SK-N-SH (cell line): ENCODE measurements around the gene LPP. TPM values are rescaled to one million over a fixed set of nuclear protein-coding genes. Genes with fewer than 3 reads are reported as not detected.

Source experiments
- CTCF ChIA-PET: fragments of 300-600, 350-600 bp; formaldehyde crosslinking; extraction: SDS; loops from one replicate; lab custom pipeline; 2021; lab: Yijun Ruan, JAX
- POLR2A ChIA-PET: fragments of 350-600 bp; sonication (Branson Sonifier 250); formaldehyde crosslinking; extraction: SDS; loops from one replicate; lab custom pipeline; 2020; ENCODE audit warnings: antibody characterized with exemption, inconsistent platforms; lab: Yijun Ruan, JAX
- DNase-seq: peaks from one replicate; pipeline ENCODE4 v3.0.0; 2012
- H2AFZ ChIP-seq: fragments of 200-600 bp; sonication (generic); 2 replicates; pipeline ENCODE4 v1.8.1; 2016; ENCODE audit warnings: antibody characterized with exemption, mild to moderate bottlenecking, low read depth
- H3F3A ChIP-seq: fragments of 200-600 bp; sonication (generic); replicated peaks from 2 replicates; pipeline ENCODE3; 2016; ENCODE audit warnings: antibody characterized with exemption, mild to moderate bottlenecking; ENCODE audit not compliant: insufficient read depth
- H3K27ac ChIP-seq, 2 experiments: fragments of 200-500 bp in 1 of 2; fragments of 200-600 bp in 1 of 2; sonication (Bioruptor generic) in 1 of 2; sonication (generic), shearing (Covaris generic) in 1 of 2; 2 replicates each; pipeline versions ENCODE4 v1.5.1 to v1.6.1; 2014 to 2016; ENCODE audit warnings: low read depth in 2 of 2, inconsistent platforms in 1 of 2, low read length in 1 of 2, mild to moderate bottlenecking in 1 of 2, mixed read lengths in 1 of 2
- H3K27me3 ChIP-seq: fragments of 200-600 bp; sonication (generic), shearing (Covaris generic); 2 replicates; pipeline ENCODE4 v1.6.1; 2016; ENCODE audit warnings: mixed run types; ENCODE audit not compliant: insufficient read depth
- H3K36me3 ChIP-seq, 2 experiments: fragments of 200-500 bp in 1 of 2; fragments of 200-600 bp in 1 of 2; sonication (Bioruptor generic) in 1 of 2; sonication (generic) in 1 of 2; replicated peaks in 1 of 2; 2 replicates each; pipeline versions ENCODE3 to v1.5.1; 2014 to 2016; ENCODE audit warnings: low read length in 1 of 2, mild to moderate bottlenecking in 1 of 2; ENCODE audit not compliant: insufficient read depth in 2 of 2, control insufficient read depth in 1 of 2
- H3K4me1 ChIP-seq, 2 experiments: fragments of 200-500 bp in 1 of 2; fragments of 200-600 bp in 1 of 2; sonication (Bioruptor generic) in 1 of 2; sonication (generic), shearing (Covaris generic) in 1 of 2; 2 replicates each; pipeline versions ENCODE4 v1.5.1 to v1.6.1; 2014 to 2016; ENCODE audit warnings: low read depth in 1 of 2, low read length in 1 of 2, mixed run types in 1 of 2; ENCODE audit not compliant: insufficient read depth in 2 of 2, control insufficient read depth in 1 of 2
- H3K4me2 ChIP-seq: fragments of 200-600 bp; sonication (generic), shearing (Covaris generic); 2 replicates; pipeline ENCODE4 v1.6.1; 2017; ENCODE audit warnings: mixed run types
- H3K4me3 ChIP-seq, 2 experiments: fragments of 200-500 bp in 1 of 2; fragments of 200-600 bp in 1 of 2; sonication (Bioruptor generic) in 1 of 2; sonication (generic), shearing (Covaris generic) in 1 of 2; 2 replicates each; pipeline versions ENCODE4 v1.5.1 to v1.8.1; 2014 to 2016; ENCODE audit warnings: low read depth in 2 of 2, inconsistent platforms in 1 of 2, low read length in 1 of 2, mild to moderate bottlenecking in 1 of 2, mixed read lengths in 1 of 2, moderate library complexity in 1 of 2
- H3K79me2 ChIP-seq: fragments of 200-600 bp; sonication (generic); 2 replicates; pipeline ENCODE4 v1.8.1; 2017; ENCODE audit warnings: mild to moderate bottlenecking; ENCODE audit not compliant: insufficient read depth
- H3K9ac ChIP-seq: fragments of 200-600 bp; sonication (generic); 2 replicates; pipeline ENCODE4 v1.6.1; 2017; ENCODE audit warnings: mixed run types
- H3K9me2 ChIP-seq: fragments of 200-600 bp; sonication (generic); 2 replicates; pipeline ENCODE4 v1.6.1; 2017; ENCODE audit warnings: mixed run types
- H3K9me3 ChIP-seq: fragments of 200-600 bp; sonication (generic); 2 replicates; pipeline ENCODE4 v1.6.1; 2017; ENCODE audit warnings: mixed run types, mild to moderate bottlenecking, moderate library complexity
- H4K20me1 ChIP-seq: fragments of 200-600 bp; sonication (generic); 2 replicates; pipeline ENCODE4 v1.6.1; 2017; ENCODE audit warnings: mild to moderate bottlenecking, mixed run types; ENCODE audit not compliant: insufficient read depth
- CHD2 ChIP-seq: fragments of 150-350 bp; IDR thresholded peaks from 2 replicates; pipeline ENCODE4 v1.6.1; 2018; ENCODE audit warnings: low read length; ENCODE audit not compliant: partially characterized antibody
- CTCF ChIP-seq: fragments of 200-600 bp; sonication (generic); IDR thresholded peaks from 2 replicates; pipeline ENCODE4 v1.6.1; 2017; ENCODE audit warnings: antibody characterized with exemption, mild to moderate bottlenecking, moderate library complexity
- FOSL2 ChIP-seq: IDR thresholded peaks from 2 replicates; pipeline ENCODE4 v1.4.0; 2012; ENCODE audit warnings: low read depth, mild to moderate bottlenecking, moderate library complexity, borderline replicate concordance
- GABPA ChIP-seq: IDR thresholded peaks from 2 replicates; pipeline ENCODE4 v1.4.0; 2012; ENCODE audit warnings: low read depth, mild to moderate bottlenecking
- GATA2 ChIP-seq: sonication (generic); formaldehyde crosslinking; IDR thresholded peaks from 2 replicates; pipeline ENCODE4 v1.5.0; 2020; ENCODE audit warnings: mild to moderate bottlenecking, missing genetic modification reagents
- JUND ChIP-seq: IDR thresholded peaks from 2 replicates; pipeline ENCODE4 v1.4.0; 2012
- MEF2A ChIP-seq: IDR thresholded peaks from 2 replicates; pipeline ENCODE4 v1.4.0; 2012; ENCODE audit warnings: low read depth, borderline replicate concordance
- MXI1 ChIP-seq: IDR thresholded peaks from 2 replicates; pipeline ENCODE4 v1.6.1; 2012; ENCODE audit warnings: mild to moderate bottlenecking, low read depth, low read length, improper control_type of control experiment
- NRF1 ChIP-seq: IDR thresholded peaks from 2 replicates; pipeline ENCODE4 v1.6.1; 2012; ENCODE audit warnings: low read depth, mild to moderate bottlenecking, low read length
- PBX3 ChIP-seq: IDR thresholded peaks from 2 replicates; pipeline ENCODE4; 2012
- POLR2AphosphoS5 ChIP-seq: IDR thresholded peaks from 2 replicates; pipeline ENCODE4 v1.6.1; 2012; ENCODE audit warnings: low read depth, low read length
- SIN3A ChIP-seq: IDR thresholded peaks from 2 replicates; pipeline ENCODE4 v1.6.1; 2012; ENCODE audit warnings: low read depth, mild to moderate bottlenecking, low read length, moderate library complexity, borderline replicate concordance
- TCF12 ChIP-seq: IDR thresholded peaks from 2 replicates; pipeline ENCODE4 v1.4.0; 2012
- WGBS: methylation state at CpG from one replicate; pipeline ENCODE4 v1.1.6; 2017; ENCODE audit warnings: low lambda C conversion rate; 5-methylcytosine and 5-hydroxymethylcytosine counted together
- polyA plus RNA-seq, 3 experiments: library from polyadenylated mRNA; depleted of rRNA; stranded (reverse); fragments of >200 nt; gene quantifications; 2 replicates each; pipeline ENCODE4 v1.2.3, GENCODE V29; 2012
- TF ChIP-seq, protein P1 (sequence below): fragments of 150-350 bp; IDR thresholded peaks from 2 replicates; pipeline ENCODE4 v1.6.1; 2016; ENCODE audit warnings: mild to moderate bottlenecking, low read depth, low read length
- TF ChIP-seq, protein P2 (sequence below): IDR thresholded peaks from 2 replicates; pipeline ENCODE4 v1.4.0; 2012; ENCODE audit warnings: low read depth

The LPP gene
- polyA plus RNA-seq, 1 of the 3 experiments (the other 2 are of a cell fraction): 6.6 TPM

DNA sequence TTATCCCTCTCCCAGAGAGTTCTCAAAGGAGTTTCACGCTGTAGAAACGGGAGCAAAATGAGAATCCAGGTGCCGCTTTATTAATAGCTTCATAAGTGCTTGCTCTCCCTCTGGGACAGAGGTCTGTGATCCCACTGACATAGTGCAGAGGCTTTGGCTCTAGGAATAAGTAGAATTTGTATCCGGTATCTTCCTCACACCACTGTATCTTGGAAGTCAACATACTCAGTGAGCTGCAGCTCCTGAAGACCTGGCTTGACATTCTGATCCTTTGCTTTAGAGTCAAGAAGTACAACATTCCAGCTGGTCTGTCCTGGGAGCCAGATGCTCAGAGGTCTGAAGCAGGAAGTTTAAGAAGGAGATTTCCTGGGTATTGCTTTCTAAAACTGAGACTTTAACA, 323.0 kb downstream of the LPP start:
- no peak overlapping the region for H3K9ac ChIP-seq
- no peak overlapping the region for H2AFZ ChIP-seq
- peaks cover 0 to 12% of the 10 kb centered on the region in 2 experiments; a peak in 1 of 4 replicates for H3K4me1 ChIP-seq
- TF ChIP-seq FOSL2 (no peak), TCF12 (no peak), PBX3 (no peak), MEF2A (no peak), MXI1 (no peak), POLR2AphosphoS5 (no peak), JUND (no peak), SIN3A (no peak), GABPA (no peak), CTCF (no peak), GATA2 (CRISPR knock-in tag) (no peak), CHD2 (no peak), NRF1 (no peak)
- TF ChIP-seq, protein P1, sequence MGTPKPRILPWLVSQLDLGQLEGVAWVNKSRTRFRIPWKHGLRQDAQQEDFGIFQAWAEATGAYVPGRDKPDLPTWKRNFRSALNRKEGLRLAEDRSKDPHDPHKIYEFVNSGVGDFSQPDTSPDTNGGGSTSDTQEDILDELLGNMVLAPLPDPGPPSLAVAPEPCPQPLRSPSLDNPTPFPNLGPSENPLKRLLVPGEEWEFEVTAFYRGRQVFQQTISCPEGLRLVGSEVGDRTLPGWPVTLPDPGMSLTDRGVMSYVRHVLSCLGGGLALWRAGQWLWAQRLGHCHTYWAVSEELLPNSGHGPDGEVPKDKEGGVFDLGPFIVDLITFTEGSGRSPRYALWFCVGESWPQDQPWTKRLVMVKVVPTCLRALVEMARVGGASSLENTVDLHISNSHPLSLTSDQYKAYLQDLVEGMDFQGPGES: no peak
- TF ChIP-seq, protein P2, sequence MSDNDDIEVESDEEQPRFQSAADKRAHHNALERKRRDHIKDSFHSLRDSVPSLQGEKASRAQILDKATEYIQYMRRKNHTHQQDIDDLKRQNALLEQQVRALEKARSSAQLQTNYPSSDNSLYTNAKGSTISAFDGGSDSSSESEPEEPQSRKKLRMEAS: no peak
- no peaks in the 10 kb centered on the region for H3K9me3 ChIP-seq
- H3K27me3 ChIP-seq: no peaks in the 10 kb centered on the region
- H3K4me3 ChIP-seq: no peak overlapping the region
- no peaks in the 10 kb centered on the region for H3K36me3 ChIP-seq
- ChIA-PET CTCF (no interaction called here), POLR2A (no interaction called here)
- 0 out of 4 replicates have a peak overlapping the region, but pooled peaks of 1 of the 2 experiments have one; percentile 1 for H3K27ac ChIP-seq
- no peaks in the 10 kb centered on the region for H3K9me2 ChIP-seq
- H3K4me2 ChIP-seq: no peak overlapping the region
- peaks cover 77% of the 10 kb centered on the region for H3K79me2 ChIP-seq
- DNase-seq: no peak
- no peaks in the 10 kb centered on the region for H4K20me1 ChIP-seq
- peaks cover 10% of the 10 kb centered on the region for H3F3A ChIP-seq
- 61% methylated on average over 4 of the region's 4 CpGs for WGBS

DNA sequence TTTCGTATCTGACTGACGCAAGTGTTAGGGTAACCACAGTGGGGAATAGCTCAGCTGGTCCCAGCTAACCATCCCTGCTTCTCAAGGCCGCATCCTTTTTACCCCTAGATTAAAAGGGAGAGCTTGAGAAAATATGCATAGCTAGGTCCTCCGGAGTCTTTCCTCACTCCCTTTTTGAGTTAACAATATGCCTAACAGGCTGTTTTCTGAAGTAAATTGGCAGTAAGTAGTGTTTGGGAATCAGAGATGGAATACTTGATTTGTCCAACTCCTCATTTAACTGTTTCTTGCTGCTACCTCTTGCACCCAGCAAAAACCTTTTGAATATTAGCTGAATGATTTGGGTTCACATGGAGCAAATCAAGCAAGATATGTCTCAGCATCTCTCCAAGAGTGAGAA, 326.1 kb downstream of the LPP start:
- TF ChIP-seq CHD2: no peak
- Histone ChIP-seq H3K9ac (no peak overlapping the region), H3F3A (peaks cover 7% of the 10 kb centered on the region), H3K79me2 (peaks cover 71% of the 10 kb centered on the region), H3K36me3 (peaks cover 1 to 7% of the 10 kb centered on the region in 2 experiments), H3K27ac (peak overlapping the region in 1 of 2 experiments; percentile 58; a peak in 2 of 4 replicates), H3K27me3 (no peaks in the 10 kb centered on the region), H4K20me1 (no peaks in the 10 kb centered on the region), H3K4me2 (peak overlapping the region; percentile 33; the same call in 1 of the 2 replicates), H3K4me1 (peaks cover 0 to 11% of the 10 kb centered on the region in 2 experiments; a peak in 1 of 4 replicates), H2AFZ (no peak overlapping the region), H3K9me3 (no peaks in the 10 kb centered on the region), H3K9me2 (no peaks in the 10 kb centered on the region), H3K4me3 (no peak overlapping the region)
- no peak for DNase-seq
- ChIA-PET CTCF (interaction anchor here (1.3 kb wide), 1 partner anchor 739 kb away, joined by 4 read pairs; no protein-coding TSS in a partner anchor), POLR2A (no interaction called here)
- 83% methylated on average over 4 of the region's 4 CpGs for WGBS
